Ishikawa (cell line): Measurements from ENCODE around the gene ATF7.

Experiments
- CEBPB ChIP-seq: IDR thresholded peaks from 2 replicates; pipeline ENCODE4 v1.6.1; 2012
- CREB1 ChIP-seq: IDR thresholded peaks from 2 replicates; pipeline ENCODE4 v1.6.1; 2012; ENCODE audit warnings: low read depth
- EGR1 ChIP-seq: IDR thresholded peaks from 2 replicates; pipeline ENCODE4 v1.6.1; 2012
- EP300 ChIP-seq: IDR thresholded peaks from 2 replicates; pipeline ENCODE4 v1.6.1; 2012; ENCODE audit warnings: borderline replicate concordance
- FOXM1 ChIP-seq: IDR thresholded peaks from 2 replicates; pipeline ENCODE4 v1.6.1; 2012; ENCODE audit warnings: low read depth, borderline replicate concordance
- MAX ChIP-seq: IDR thresholded peaks from 2 replicates; pipeline ENCODE4 v1.6.1; 2012
- NFIC ChIP-seq: IDR thresholded peaks from 2 replicates; pipeline ENCODE4 v1.6.1; 2012
- RAD21 ChIP-seq: IDR thresholded peaks from 2 replicates; pipeline ENCODE4 v1.6.1; 2012; ENCODE audit warnings: low read depth
- REST ChIP-seq: IDR thresholded peaks from 2 replicates; pipeline ENCODE4 v1.6.1; 2012; ENCODE audit warnings: low read depth, mild to moderate bottlenecking
- TAF1 ChIP-seq: IDR thresholded peaks from 2 replicates; pipeline ENCODE4 v1.6.1; 2012; ENCODE audit warnings: low read depth, mild to moderate bottlenecking
- TCF12 ChIP-seq: IDR thresholded peaks from 2 replicates; pipeline ENCODE4 v1.6.1; 2012; ENCODE audit warnings: low read depth
- TEAD4 ChIP-seq: IDR thresholded peaks from 2 replicates; pipeline ENCODE4 v1.6.1; 2012
- YY1 ChIP-seq: IDR thresholded peaks from 2 replicates; pipeline ENCODE4 v1.6.1; 2012; ENCODE audit warnings: low read depth
- ZBTB7A ChIP-seq: IDR thresholded peaks from 2 replicates; pipeline ENCODE4 v1.6.1; 2012; ENCODE audit warnings: low read depth
- TF ChIP-seq, protein P1 (sequence below): IDR thresholded peaks from 2 replicates; pipeline ENCODE4 v1.6.1; 2012

Gene ATF7

GRCh38 chr12:53659011-53659551 is 32.9 kb upstream of the ATF7 start:
- no peak for TF ChIP-seq CREB1
- no peak for TF ChIP-seq MAX
- TF ChIP-seq TEAD4 = 0 out of 2 replicates have a peak, but pooled peaks have one; percentile 29
- TF ChIP-seq NFIC = peak; percentile 54; the same call in 1 of the 2 replicates
- no peak for TF ChIP-seq EP300
- 0 out of 2 replicates have a peak, but pooled peaks have one; percentile 5 for TF ChIP-seq CEBPB

DNA sequence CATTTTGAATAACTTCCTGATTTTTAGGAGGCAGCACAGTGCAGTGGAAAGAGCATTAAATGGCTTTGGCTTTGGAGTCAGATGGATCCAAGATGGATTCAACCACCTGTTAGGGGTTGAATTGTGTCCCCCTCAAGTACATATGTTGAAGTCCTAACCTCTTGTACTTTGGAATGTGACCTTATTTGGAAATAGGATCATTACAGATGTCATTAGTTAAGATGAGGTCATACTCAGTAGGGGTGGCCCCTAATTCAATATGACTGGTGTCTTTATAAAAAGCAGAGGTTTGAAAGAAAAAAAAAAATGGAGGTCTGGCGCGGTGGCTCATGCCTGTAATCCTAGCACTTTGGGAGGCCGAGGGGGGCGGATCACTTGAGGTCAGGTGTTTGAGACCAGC is 30.9 kb upstream of the ATF7 start:
- no peak for TF ChIP-seq CREB1
- no peak for TF ChIP-seq YY1
- TF ChIP-seq NFIC = no peak
- no peak for TF ChIP-seq EP300
- TF ChIP-seq, protein P1, sequence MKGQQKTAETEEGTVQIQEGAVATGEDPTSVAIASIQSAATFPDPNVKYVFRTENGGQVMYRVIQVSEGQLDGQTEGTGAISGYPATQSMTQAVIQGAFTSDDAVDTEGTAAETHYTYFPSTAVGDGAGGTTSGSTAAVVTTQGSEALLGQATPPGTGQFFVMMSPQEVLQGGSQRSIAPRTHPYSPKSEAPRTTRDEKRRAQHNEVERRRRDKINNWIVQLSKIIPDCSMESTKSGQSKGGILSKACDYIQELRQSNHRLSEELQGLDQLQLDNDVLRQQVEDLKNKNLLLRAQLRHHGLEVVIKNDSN = no peak
- no peak for TF ChIP-seq ZBTB7A
- no peak for TF ChIP-seq EGR1
- TF ChIP-seq CEBPB = no peak
- TF ChIP-seq TAF1 = no peak
- no peak for TF ChIP-seq FOXM1

- TF ChIP-seq NFIC (no peak), MAX (no peak), TEAD4 (no peak), ZBTB7A (no peak), EGR1 (no peak), RAD21 (no peak), FOXM1 (no peak), YY1 (no peak), TAF1 (no peak), TCF12 (no peak), CREB1 (no peak), CEBPB (no peak), REST (no peak), EP300 (no peak)
- TF ChIP-seq, protein P1 = no peak
Measured at GRCh38 chr12:53653595-53653994, 27.4 kb upstream of the ATF7 start.

- TF ChIP-seq REST = no peak
- TF ChIP-seq EGR1 = no peak
- no peak for TF ChIP-seq CEBPB
- TF ChIP-seq FOXM1 = no peak
- TF ChIP-seq CREB1 = no peak
- no peak for TF ChIP-seq TAF1
- TF ChIP-seq YY1 = no peak
- TF ChIP-seq MAX = no peak
- no peak for TF ChIP-seq RAD21
- TF ChIP-seq, protein P1 = no peak
- no peak for TF ChIP-seq TEAD4
- no peak for TF ChIP-seq TCF12
- TF ChIP-seq EP300 = no peak
- TF ChIP-seq NFIC = no peak
- TF ChIP-seq ZBTB7A = no peak
Measured at GRCh38 chr12:53652366-53652765, 26.2 kb upstream of the ATF7 start.

DNA sequence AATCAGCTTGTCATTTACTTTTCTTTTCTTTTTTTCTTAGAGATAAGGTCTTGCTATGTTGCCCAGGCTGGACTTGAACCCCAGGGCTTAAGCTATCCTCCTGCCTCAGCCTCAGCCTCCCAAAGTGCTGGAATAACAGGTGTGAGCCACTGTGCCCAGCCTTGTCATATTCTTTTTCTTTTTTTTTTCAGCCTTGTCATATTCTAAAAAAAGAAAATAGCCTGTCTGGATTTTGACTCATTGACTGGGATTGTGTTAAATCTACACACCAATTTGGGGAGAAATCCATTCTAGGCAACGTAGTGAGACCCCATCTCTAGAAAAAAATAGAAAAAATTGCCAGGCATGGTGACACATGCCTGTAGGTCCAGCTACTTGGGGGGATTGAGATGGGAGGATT is 25.6 kb upstream of the ATF7 start:
- no peak for TF ChIP-seq TEAD4
- no peak for TF ChIP-seq CREB1

GRCh38 chr12:53645165-53645564 is 19.0 kb upstream of the ATF7 start:
- TF ChIP-seq YY1 = no peak
- TF ChIP-seq CEBPB = no peak
- no peak for TF ChIP-seq TCF12
- no peak for TF ChIP-seq TEAD4
- no peak for TF ChIP-seq EP300
- no peak for TF ChIP-seq FOXM1
- TF ChIP-seq REST = no peak
- TF ChIP-seq CREB1 = no peak
- no peak for TF ChIP-seq RAD21
- TF ChIP-seq EGR1 = no peak
- no peak for TF ChIP-seq MAX
- no peak for TF ChIP-seq ZBTB7A
- TF ChIP-seq, protein P1 = no peak
- no peak for TF ChIP-seq NFIC
- no peak for TF ChIP-seq TAF1
